GM23338 (cell line): ENCODE results near the gene CACNA1G. TPM values are rescaled to one million over a fixed set of nuclear protein-coding genes. Genes with fewer than 3 reads are reported as not detected.

Experiments
- ATAC-seq: fragments of 200-7000 bp; cut with Tn5 transposase; 3 replicates; pipeline ENCODE4 v1.9.1; 2020
- DNase-seq: peaks from one replicate; pipeline ENCODE4 v3.0.0-alpha.2; 2015; ENCODE audit warnings: low spot score
- H2AFZ ChIP-seq: fragments of 200-600 bp; sonication (generic); 2 replicates; pipeline ENCODE4 v1.8.0; 2016; ENCODE audit warnings: antibody characterized with exemption, mild to moderate bottlenecking, moderate library complexity
- H3F3A ChIP-seq: fragments of 200-600 bp; sonication (generic); replicated peaks from 2 replicates; pipeline ENCODE4 v1.8.0; 2017; ENCODE audit warnings: antibody characterized with exemption, mixed run types, low read depth
- H3K27ac ChIP-seq: fragments of 200-600 bp; sonication (generic); 2 replicates; pipeline ENCODE4 v1.6.1; 2016; ENCODE audit warnings: low read depth
- H3K27me3 ChIP-seq: fragments of 200-600 bp; sonication (generic); 2 replicates; pipeline ENCODE4 v1.8.0; 2016; ENCODE audit warnings: mild to moderate bottlenecking, mixed run types, moderate library complexity; ENCODE audit not compliant: insufficient read depth
- H3K36me3 ChIP-seq: fragments of 200-600 bp; sonication (generic); 2 replicates; pipeline ENCODE4 v1.8.0; 2016; ENCODE audit warnings: mild to moderate bottlenecking; ENCODE audit not compliant: insufficient read depth
- H3K4me1 ChIP-seq: fragments of 200-600 bp; sonication (generic); 2 replicates; pipeline ENCODE4 v1.8.0; 2016; ENCODE audit warnings: mild to moderate bottlenecking, moderate library complexity; ENCODE audit not compliant: insufficient read depth
- H3K4me2 ChIP-seq: fragments of 200-600 bp; sonication (generic); 2 replicates; pipeline ENCODE4 v1.7.1; 2017; ENCODE audit warnings: mixed run types
- H3K4me3 ChIP-seq: fragments of 200-600 bp; sonication (generic); 2 replicates; pipeline ENCODE4 v1.6.1; 2016; ENCODE audit warnings: mixed run types
- H3K79me2 ChIP-seq: fragments of 200-600 bp; sonication (generic); replicated peaks from 2 replicates; pipeline ENCODE4 v1.8.0; 2017; ENCODE audit warnings: mild to moderate bottlenecking; ENCODE audit not compliant: insufficient read depth
- H3K9me2 ChIP-seq: fragments of 200-600 bp; sonication (generic); 2 replicates; pipeline ENCODE4 v1.8.0; 2017; ENCODE audit not compliant: insufficient read depth
- H4K20me1 ChIP-seq: fragments of 200-600 bp; sonication (generic); replicated peaks from 2 replicates; pipeline ENCODE4 v1.8.0; 2017; ENCODE audit warnings: mild to moderate bottlenecking; ENCODE audit not compliant: insufficient read depth
- H3K27ac Mint-ChIP-seq: 2 replicates; pipeline ENCODE4 v1.8.0; 2020; ENCODE audit warnings: inconsistent platforms, mild to moderate bottlenecking, moderate library complexity, mixed read lengths
- H3K27me3 Mint-ChIP-seq: 3 replicates; pipeline ENCODE4 v1.8.0; 2022; ENCODE audit warnings: low read depth, mild to moderate bottlenecking, moderate library complexity, mixed read lengths, inconsistent platforms; ENCODE audit not compliant: insufficient read depth, poor library complexity
- H3K36me3 Mint-ChIP-seq: 3 replicates; pipeline ENCODE4 v1.8.0; 2021; ENCODE audit warnings: low read depth, mild to moderate bottlenecking, inconsistent platforms, moderate library complexity, mixed read lengths
- H3K4me1 Mint-ChIP-seq: 3 replicates; pipeline ENCODE4 v1.8.0; 2020; ENCODE audit warnings: mild to moderate bottlenecking, inconsistent platforms, mixed read lengths
- H3K4me3 Mint-ChIP-seq: 3 replicates; pipeline ENCODE4 v1.8.0; 2021; ENCODE audit warnings: moderate library complexity, mild to moderate bottlenecking, inconsistent platforms, mixed read lengths
- H3K9me3 Mint-ChIP-seq: 3 replicates; pipeline ENCODE4 v1.8.0; 2020; ENCODE audit warnings: moderate library complexity, mild to moderate bottlenecking, inconsistent platforms, mixed read lengths
- CREB1 ChIP-seq: fragments of 250-450 bp; sonication (Bioruptor Pico); IDR thresholded peaks from 2 replicates; pipeline ENCODE4 v1.5.0; 2020; ENCODE audit warnings: low read depth, mild to moderate bottlenecking, moderate library complexity
- EZH2 ChIP-seq: fragments of 200-600 bp; sonication (generic); IDR thresholded peaks from one replicate; pipeline ENCODE4 v1.8.0; 2017; ENCODE audit warnings: antibody characterized with exemption, mild to moderate bottlenecking, low read depth; ENCODE audit not compliant: unreplicated experiment
- EZH2phosphoT487 ChIP-seq: fragments of 200-600 bp; sonication (generic); IDR thresholded peaks from one replicate; pipeline ENCODE4 v1.8.1; 2018; ENCODE audit warnings: antibody characterized with exemption; ENCODE audit not compliant: unreplicated experiment
- JUNB ChIP-seq: IDR thresholded peaks from one replicate; pipeline ENCODE4 v1.6.1; 2016; ENCODE audit warnings: antibody characterized with exemption; ENCODE audit not compliant: unreplicated experiment
- NANOG ChIP-seq: IDR thresholded peaks from 2 replicates; pipeline ENCODE4 v1.6.1; 2016; ENCODE audit warnings: antibody characterized with exemption, borderline replicate concordance
- POLR2AphosphoS5 ChIP-seq: IDR thresholded peaks from 2 replicates; pipeline ENCODE4 v1.6.1; 2016; ENCODE audit warnings: antibody characterized with exemption, low read depth
- STAT1 ChIP-seq: IDR thresholded peaks from one replicate; pipeline ENCODE4 v1.6.1; 2016; ENCODE audit warnings: antibody characterized with exemption; ENCODE audit not compliant: unreplicated experiment
- ZNF114 ChIP-seq: fragments of 250-450 bp; sonication (Bioruptor Pico); IDR thresholded peaks from 2 replicates; pipeline ENCODE4 v1.5.0; 2020; ENCODE audit warnings: mild to moderate bottlenecking, moderate library complexity
- ZNF331 ChIP-seq: fragments of 250-450 bp; sonication (Bioruptor Pico); IDR thresholded peaks from 2 replicates; pipeline ENCODE4 v1.5.0; 2020; ENCODE audit warnings: low read depth, mild to moderate bottlenecking, moderate library complexity
- polyA plus RNA-seq: library from polyadenylated mRNA; unstranded; fragments of >200 nt; fragmentation: Nextera tagmentation; extraction: Ambion mirVana; gene quantifications from 2 replicates; pipeline ENCODE4 v1.2.1, GENCODE V29; 2016
- total RNA-seq: library from RNA; depleted of rRNA; stranded (reverse); fragments of >200 nt; shearing (Covaris generic); gene quantifications from 2 replicates; pipeline ENCODE4 v1.2.3, GENCODE V29; 2014
- TF ChIP-seq, protein P1 (sequence below): IDR thresholded peaks from 2 replicates; pipeline ENCODE4 v1.6.1; 2016; ENCODE audit warnings: antibody characterized with exemption
- TF ChIP-seq, protein P2 (sequence below): fragments of 250-450 bp; sonication (Bioruptor Pico); IDR thresholded peaks from 2 replicates; pipeline ENCODE4 v1.5.0; 2020; ENCODE audit warnings: mild to moderate bottlenecking, moderate library complexity
- TF ChIP-seq, protein P3 (sequence below): IDR thresholded peaks from one replicate; pipeline ENCODE4 v1.6.1; 2018; ENCODE audit warnings: antibody characterized with exemption; ENCODE audit not compliant: unreplicated experiment
- TF ChIP-seq, protein P4 (sequence below), 2 experiments: fragments of 200-600 bp in 1 of 2; sonication (generic) in 1 of 2; conservative IDR thresholded peaks; 2 replicates each; pipeline versions ENCODE4 v1.5.1 to v1.6.1; 2016 to 2017; ENCODE audit warnings: antibody characterized with exemption in 2 of 2, low read depth in 2 of 2, mild to moderate bottlenecking in 2 of 2, moderate library complexity in 1 of 2

CACNA1G gene
- total and polyA plus RNA-seq, 2 experiments from 2014 or later: 1.4 to 5.1 TPM

DNA sequence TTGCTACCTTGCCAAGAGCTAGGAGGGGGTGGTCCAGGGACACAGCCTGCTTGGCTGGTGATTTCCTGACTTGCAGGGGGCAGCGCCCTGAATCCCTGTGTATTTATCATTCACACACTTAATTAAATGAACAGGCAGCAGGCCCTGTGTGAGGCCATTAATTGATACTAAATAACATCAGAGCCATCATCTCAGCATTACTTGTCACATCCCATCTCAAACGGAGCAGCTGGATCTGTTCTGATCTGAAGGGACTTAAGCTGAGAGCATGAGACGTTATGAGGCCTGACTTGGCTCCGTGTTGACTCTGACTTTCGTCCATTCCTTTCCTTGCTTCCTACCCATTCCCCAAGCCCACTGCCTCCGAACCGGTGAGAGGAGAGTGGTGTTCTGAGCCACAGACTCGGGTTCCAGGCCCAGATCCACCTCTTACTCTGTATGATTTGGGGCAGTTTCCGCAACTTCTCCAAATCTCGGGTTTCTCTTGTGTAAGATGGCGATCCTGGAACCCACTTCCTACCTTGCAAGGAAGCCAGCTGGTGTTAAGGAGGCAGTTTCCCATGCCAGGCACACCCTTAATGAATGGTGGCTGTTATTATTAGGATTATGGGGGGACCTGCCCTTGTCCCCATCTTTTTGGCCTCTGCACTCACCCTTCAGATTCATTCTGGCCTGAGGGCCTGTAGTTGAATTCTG is 33.8 kb downstream of the CACNA1G start:
- H3K79me2 ChIP-seq: no peaks in the 10 kb centered on the region
- H3K4me3 ChIP-seq: no peak overlapping the region
- peaks cover 22% of the 10 kb centered on the region for H3K27me3 Mint-ChIP-seq
- no peaks in the 10 kb centered on the region; the same call in 2 of the 3 replicates for H3K9me3 Mint-ChIP-seq
- H3F3A ChIP-seq: no peaks in the 10 kb centered on the region
- H3K4me1 ChIP-seq: peaks cover 6% of the 10 kb centered on the region; the same call in 1 of the 2 replicates
- no peaks in the 10 kb centered on the region for H3K36me3 Mint-ChIP-seq
- no peaks in the 10 kb centered on the region for H4K20me1 ChIP-seq
- ATAC-seq: no peak
- no peaks in the 10 kb centered on the region for H3K27me3 ChIP-seq
- no peak overlapping the region for H3K4me2 ChIP-seq
- DNase-seq: no peak
- H3K4me3 Mint-ChIP-seq: no peak overlapping the region
- H3K9me2 ChIP-seq: no peaks in the 10 kb centered on the region
- TF ChIP-seq, protein P1, sequence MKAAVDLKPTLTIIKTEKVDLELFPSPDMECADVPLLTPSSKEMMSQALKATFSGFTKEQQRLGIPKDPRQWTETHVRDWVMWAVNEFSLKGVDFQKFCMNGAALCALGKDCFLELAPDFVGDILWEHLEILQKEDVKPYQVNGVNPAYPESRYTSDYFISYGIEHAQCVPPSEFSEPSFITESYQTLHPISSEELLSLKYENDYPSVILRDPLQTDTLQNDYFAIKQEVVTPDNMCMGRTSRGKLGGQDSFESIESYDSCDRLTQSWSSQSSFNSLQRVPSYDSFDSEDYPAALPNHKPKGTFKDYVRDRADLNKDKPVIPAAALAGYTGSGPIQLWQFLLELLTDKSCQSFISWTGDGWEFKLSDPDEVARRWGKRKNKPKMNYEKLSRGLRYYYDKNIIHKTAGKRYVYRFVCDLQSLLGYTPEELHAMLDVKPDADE: no peak
- TF ChIP-seq, protein P2, sequence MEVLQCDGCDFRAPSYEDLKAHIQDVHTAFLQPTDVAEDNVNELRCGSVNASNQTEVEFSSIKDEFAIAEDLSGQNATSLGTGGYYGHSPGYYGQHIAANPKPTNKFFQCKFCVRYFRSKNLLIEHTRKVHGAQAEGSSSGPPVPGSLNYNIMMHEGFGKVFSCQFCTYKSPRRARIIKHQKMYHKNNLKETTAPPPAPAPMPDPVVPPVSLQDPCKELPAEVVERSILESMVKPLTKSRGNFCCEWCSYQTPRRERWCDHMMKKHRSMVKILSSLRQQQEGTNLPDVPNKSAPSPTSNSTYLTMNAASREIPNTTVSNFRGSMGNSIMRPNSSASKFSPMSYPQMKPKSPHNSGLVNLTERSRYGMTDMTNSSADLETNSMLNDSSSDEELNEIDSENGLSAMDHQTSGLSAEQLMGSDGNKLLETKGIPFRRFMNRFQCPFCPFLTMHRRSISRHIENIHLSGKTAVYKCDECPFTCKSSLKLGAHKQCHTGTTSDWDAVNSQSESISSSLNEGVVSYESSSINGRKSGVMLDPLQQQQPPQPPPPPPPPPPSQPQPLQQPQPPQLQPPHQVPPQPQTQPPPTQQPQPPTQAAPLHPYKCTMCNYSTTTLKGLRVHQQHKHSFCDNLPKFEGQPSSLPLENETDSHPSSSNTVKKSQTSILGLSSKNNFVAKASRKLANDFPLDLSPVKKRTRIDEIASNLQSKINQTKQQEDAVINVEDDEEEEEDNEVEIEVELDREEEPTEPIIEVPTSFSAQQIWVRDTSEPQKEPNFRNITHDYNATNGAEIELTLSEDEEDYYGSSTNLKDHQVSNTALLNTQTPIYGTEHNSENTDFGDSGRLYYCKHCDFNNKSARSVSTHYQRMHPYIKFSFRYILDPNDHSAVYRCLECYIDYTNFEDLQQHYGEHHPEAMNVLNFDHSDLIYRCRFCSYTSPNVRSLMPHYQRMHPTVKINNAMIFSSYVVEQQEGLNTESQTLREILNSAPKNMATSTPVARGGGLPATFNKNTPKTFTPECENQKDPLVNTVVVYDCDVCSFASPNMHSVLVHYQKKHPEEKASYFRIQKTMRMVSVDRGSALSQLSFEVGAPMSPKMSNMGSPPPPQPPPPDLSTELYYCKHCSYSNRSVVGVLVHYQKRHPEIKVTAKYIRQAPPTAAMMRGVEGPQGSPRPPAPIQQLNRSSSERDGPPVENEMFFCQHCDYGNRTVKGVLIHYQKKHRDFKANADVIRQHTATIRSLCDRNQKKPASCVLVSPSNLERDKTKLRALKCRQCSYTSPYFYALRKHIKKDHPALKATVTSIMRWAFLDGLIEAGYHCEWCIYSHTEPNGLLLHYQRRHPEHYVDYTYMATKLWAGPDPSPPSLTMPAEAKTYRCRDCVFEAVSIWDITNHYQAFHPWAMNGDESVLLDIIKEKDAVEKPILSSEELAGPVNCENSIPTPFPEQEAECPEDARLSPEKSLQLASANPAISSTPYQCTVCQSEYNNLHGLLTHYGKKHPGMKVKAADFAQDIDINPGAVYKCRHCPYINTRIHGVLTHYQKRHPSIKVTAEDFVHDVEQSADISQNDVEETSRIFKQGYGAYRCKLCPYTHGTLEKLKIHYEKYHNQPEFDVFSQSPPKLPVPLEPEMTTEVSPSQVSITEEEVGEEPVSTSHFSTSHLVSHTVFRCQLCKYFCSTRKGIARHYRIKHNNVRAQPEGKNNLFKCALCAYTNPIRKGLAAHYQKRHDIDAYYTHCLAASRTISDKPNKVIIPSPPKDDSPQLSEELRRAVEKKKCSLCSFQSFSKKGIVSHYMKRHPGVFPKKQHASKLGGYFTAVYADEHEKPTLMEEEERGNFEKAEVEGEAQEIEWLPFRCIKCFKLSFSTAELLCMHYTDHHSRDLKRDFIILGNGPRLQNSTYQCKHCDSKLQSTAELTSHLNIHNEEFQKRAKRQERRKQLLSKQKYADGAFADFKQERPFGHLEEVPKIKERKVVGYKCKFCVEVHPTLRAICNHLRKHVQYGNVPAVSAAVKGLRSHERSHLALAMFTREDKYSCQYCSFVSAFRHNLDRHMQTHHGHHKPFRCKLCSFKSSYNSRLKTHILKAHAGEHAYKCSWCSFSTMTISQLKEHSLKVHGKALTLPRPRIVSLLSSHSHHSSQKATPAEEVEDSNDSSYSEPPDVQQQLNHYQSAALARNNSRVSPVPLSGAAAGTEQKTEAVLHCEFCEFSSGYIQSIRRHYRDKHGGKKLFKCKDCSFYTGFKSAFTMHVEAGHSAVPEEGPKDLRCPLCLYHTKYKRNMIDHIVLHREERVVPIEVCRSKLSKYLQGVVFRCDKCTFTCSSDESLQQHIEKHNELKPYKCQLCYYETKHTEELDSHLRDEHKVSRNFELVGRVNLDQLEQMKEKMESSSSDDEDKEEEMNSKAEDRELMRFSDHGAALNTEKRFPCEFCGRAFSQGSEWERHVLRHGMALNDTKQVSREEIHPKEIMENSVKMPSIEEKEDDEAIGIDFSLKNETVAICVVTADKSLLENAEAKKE: no peak
- TF ChIP-seq JUNB (no peak), ZNF114 (CRISPR knock-in tag) (no peak), NANOG (no peak), STAT1 (no peak), EZH2 (no peak), CREB1 (CRISPR knock-in tag) (no peak), ZNF331 (CRISPR knock-in tag) (no peak), POLR2AphosphoS5 (no peak), EZH2phosphoT487 (no peak)
- TF ChIP-seq, protein P3, sequence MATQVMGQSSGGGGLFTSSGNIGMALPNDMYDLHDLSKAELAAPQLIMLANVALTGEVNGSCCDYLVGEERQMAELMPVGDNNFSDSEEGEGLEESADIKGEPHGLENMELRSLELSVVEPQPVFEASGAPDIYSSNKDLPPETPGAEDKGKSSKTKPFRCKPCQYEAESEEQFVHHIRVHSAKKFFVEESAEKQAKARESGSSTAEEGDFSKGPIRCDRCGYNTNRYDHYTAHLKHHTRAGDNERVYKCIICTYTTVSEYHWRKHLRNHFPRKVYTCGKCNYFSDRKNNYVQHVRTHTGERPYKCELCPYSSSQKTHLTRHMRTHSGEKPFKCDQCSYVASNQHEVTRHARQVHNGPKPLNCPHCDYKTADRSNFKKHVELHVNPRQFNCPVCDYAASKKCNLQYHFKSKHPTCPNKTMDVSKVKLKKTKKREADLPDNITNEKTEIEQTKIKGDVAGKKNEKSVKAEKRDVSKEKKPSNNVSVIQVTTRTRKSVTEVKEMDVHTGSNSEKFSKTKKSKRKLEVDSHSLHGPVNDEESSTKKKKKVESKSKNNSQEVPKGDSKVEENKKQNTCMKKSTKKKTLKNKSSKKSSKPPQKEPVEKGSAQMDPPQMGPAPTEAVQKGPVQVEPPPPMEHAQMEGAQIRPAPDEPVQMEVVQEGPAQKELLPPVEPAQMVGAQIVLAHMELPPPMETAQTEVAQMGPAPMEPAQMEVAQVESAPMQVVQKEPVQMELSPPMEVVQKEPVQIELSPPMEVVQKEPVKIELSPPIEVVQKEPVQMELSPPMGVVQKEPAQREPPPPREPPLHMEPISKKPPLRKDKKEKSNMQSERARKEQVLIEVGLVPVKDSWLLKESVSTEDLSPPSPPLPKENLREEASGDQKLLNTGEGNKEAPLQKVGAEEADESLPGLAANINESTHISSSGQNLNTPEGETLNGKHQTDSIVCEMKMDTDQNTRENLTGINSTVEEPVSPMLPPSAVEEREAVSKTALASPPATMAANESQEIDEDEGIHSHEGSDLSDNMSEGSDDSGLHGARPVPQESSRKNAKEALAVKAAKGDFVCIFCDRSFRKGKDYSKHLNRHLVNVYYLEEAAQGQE: no peak
- TF ChIP-seq, protein P4, sequence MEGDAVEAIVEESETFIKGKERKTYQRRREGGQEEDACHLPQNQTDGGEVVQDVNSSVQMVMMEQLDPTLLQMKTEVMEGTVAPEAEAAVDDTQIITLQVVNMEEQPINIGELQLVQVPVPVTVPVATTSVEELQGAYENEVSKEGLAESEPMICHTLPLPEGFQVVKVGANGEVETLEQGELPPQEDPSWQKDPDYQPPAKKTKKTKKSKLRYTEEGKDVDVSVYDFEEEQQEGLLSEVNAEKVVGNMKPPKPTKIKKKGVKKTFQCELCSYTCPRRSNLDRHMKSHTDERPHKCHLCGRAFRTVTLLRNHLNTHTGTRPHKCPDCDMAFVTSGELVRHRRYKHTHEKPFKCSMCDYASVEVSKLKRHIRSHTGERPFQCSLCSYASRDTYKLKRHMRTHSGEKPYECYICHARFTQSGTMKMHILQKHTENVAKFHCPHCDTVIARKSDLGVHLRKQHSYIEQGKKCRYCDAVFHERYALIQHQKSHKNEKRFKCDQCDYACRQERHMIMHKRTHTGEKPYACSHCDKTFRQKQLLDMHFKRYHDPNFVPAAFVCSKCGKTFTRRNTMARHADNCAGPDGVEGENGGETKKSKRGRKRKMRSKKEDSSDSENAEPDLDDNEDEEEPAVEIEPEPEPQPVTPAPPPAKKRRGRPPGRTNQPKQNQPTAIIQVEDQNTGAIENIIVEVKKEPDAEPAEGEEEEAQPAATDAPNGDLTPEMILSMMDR (conservative IDR thresholded peaks at IDR 0.05; ENCODE audit: low read depth in 2 of 2): no peak
- peaks cover 19% of the 10 kb centered on the region for H3K4me1 Mint-ChIP-seq
- H3K27ac ChIP-seq: no peak overlapping the region
- H3K36me3 ChIP-seq: no peaks in the 10 kb centered on the region
- no peak overlapping the region for H2AFZ ChIP-seq
- H3K27ac Mint-ChIP-seq: no peak overlapping the region
